K562 (cell line): ENCODE results near the gene COX6A2. TPM values are rescaled to one million over a fixed set of nuclear protein-coding genes. Genes with fewer than 3 reads are reported as not detected.

Source experiments
- CHD2 ChIP-seq: IDR thresholded peaks from 2 replicates; pipeline ENCODE4 v1.6.1; 2011; ENCODE audit warnings: low read depth, low read length
- PHF8 ChIP-seq: fragments of 200-600 bp; sonication (generic); IDR thresholded peaks from 2 replicates; pipeline ENCODE4 v1.6.1; 2012; ENCODE audit warnings: mixed run types, mild to moderate bottlenecking, inconsistent platforms, low read length, moderate library complexity, borderline replicate concordance
- RAD21 ChIP-seq, 2 experiments: fragments of 250-450 bp in 1 of 2; fragments of 450-650 bp in 1 of 2; sonication (Bioruptor Pico) in 1 of 2; formaldehyde crosslinking in 1 of 2; IDR thresholded peaks in 1 of 2; conservative IDR thresholded peaks in 1 of 2; 2 replicates each; pipeline versions ENCODE4 v1.4.0 to v1.8.0; 2020 to 2022; ENCODE audit warnings: mild to moderate bottlenecking in 2 of 2, moderate library complexity in 1 of 2
- RBM34 ChIP-seq: fragments of 200-400 bp; formaldehyde crosslinking; IDR thresholded peaks from 2 replicates; pipeline ENCODE4 v1.6.1; 2018; ENCODE audit warnings: low read length, borderline replicate concordance; ENCODE audit not compliant: insufficient read depth
- TAF1 ChIP-seq: IDR thresholded peaks from 2 replicates; pipeline ENCODE4 v1.6.1; 2011; ENCODE audit warnings: mild to moderate bottlenecking, low read length, moderate library complexity; ENCODE audit not compliant: insufficient read depth, control insufficient read depth, severe bottlenecking; ENCODE audit errors: extremely low read depth
- ZNF12 ChIP-seq: sonication (generic); formaldehyde crosslinking; IDR thresholded peaks from 2 replicates; pipeline ENCODE4 v1.4.0; 2020; ENCODE audit warnings: mild to moderate bottlenecking, missing genetic modification reagents
- ZNF589 ChIP-seq: fragments of 200-800 bp; sonication (Bioruptor generic); IDR thresholded peaks from 2 replicates; pipeline ENCODE4 v1.6.1; 2016; ENCODE audit warnings: low read depth, missing genetic modification characterization, missing compliant biosample characterization
- ZNF668 ChIP-seq: fragments of 250-450 bp; sonication (Bioruptor Pico); IDR thresholded peaks from 2 replicates; pipeline ENCODE4 v1.8.0; 2022; ENCODE audit warnings: mild to moderate bottlenecking, inconsistent platforms
- polyA plus RNA-seq, 8 experiments: library from polyadenylated mRNA; depleted of rRNA in 4 of 8; stranded (reverse) in 5 of 8; unstranded in 3 of 8; fragments of >200 nt; fragmentation: Nextera tagmentation in 2 of 8; fragmentation: Illumina TruSeq in 1 of 8; extraction: Ambion mirVana in 2 of 8; extraction: Trizol in 1 of 8; gene quantifications; 2 replicates each; pipeline versions ENCODE4 v1.2.1 to v1.2.3, GENCODE V29; 2011 to 2014; ENCODE audit warnings: inconsistent platforms in 1 of 8, missing spikeins in 1 of 8
- total RNA-seq, 7 experiments: library from RNA; depleted of rRNA in 6 of 7; stranded (reverse); fragments of >200 nt in 6 of 7; fragmentation: Illumina TruSeq in 2 of 7; extraction: Trizol in 2 of 7; gene quantifications; 2 replicates each; pipeline versions ENCODE4 v1.2.1 to v1.2.3, GENCODE V29; 2011 to 2021; ENCODE audit warnings: low replicate concordance in 1 of 7
- TF ChIP-seq, protein P1 (sequence below): fragments of 250-450 bp; sonication (Bioruptor Pico); IDR thresholded peaks from 2 replicates; pipeline ENCODE4 v1.4.0; 2020; ENCODE audit warnings: mild to moderate bottlenecking, moderate library complexity, borderline replicate concordance

COX6A2 gene
- total and polyA plus RNA-seq, 9 of the 15 experiments (the other 6 are each of a cell fraction or from before 2014, with no cell fraction given): not detected

GRCh38 chr16:31407406-31407805 lies 20.8 kb downstream of the COX6A2 start (continued):
- TF ChIP-seq, protein P1, sequence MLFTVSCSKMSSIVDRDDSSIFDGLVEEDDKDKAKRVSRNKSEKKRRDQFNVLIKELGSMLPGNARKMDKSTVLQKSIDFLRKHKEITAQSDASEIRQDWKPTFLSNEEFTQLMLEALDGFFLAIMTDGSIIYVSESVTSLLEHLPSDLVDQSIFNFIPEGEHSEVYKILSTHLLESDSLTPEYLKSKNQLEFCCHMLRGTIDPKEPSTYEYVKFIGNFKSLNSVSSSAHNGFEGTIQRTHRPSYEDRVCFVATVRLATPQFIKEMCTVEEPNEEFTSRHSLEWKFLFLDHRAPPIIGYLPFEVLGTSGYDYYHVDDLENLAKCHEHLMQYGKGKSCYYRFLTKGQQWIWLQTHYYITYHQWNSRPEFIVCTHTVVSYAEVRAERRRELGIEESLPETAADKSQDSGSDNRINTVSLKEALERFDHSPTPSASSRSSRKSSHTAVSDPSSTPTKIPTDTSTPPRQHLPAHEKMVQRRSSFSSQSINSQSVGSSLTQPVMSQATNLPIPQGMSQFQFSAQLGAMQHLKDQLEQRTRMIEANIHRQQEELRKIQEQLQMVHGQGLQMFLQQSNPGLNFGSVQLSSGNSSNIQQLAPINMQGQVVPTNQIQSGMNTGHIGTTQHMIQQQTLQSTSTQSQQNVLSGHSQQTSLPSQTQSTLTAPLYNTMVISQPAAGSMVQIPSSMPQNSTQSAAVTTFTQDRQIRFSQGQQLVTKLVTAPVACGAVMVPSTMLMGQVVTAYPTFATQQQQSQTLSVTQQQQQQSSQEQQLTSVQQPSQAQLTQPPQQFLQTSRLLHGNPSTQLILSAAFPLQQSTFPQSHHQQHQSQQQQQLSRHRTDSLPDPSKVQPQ: no peak
- no peak for TF ChIP-seq RBM34
- TF ChIP-seq TAF1: no peak
- no peak for TF ChIP-seq RAD21 (CRISPR knock-in tag; conservative IDR thresholded peaks at IDR 0.05 in 1 of 2, IDR thresholded peaks at IDR 0.05 in 1 of 2)
- no peak for TF ChIP-seq ZNF12 (CRISPR knock-in tag)
- TF ChIP-seq ZNF668 (CRISPR knock-in tag): no peak
- TF ChIP-seq CHD2: no peak
- no peak for TF ChIP-seq ZNF589 (CRISPR knock-in tag)
- TF ChIP-seq PHF8: no peak
